ENCODE measurements around the gene FAM83G. TPM values are rescaled to one million over a fixed set of nuclear protein-coding genes. Genes with fewer than 3 reads are reported as not detected.

FAM83G gene
- total RNA-seq, 4 donors from 2014 or later: 11.9 to 21.3 (median 13.9) TPM

DNA sequence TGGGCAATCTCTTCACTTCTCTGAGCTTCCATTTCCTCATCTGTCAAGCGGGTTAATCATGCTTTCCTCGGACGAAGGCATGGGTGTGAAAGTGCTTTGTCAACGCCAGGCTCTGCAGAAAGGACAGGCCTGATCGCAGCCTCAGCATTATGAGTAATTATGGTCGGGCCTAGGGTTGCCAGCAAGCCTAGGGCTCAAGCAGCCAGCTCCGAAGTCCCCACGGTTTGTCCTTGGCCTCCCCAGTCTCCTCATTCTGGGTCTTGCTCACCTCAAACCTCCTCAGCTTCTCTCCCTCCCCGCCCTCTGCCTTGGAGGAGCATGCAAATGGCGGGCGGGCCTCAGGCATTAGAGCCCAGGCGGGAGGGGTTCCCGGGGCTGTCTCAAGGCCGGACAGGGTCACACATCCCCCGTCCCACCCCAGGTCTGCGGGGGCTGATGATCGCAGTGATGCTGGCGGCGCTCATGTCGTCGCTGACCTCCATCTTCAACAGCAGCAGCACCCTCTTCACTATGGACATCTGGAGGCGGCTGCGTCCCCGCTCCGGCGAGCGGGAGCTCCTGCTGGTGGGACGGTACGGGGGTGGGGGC is 10.2 kb upstream of the FAM83G start:
- TF ChIP-seq POLR2A (IDR thresholded peaks at IDR 0.05): no peak
- TF ChIP-seq, protein P1, sequence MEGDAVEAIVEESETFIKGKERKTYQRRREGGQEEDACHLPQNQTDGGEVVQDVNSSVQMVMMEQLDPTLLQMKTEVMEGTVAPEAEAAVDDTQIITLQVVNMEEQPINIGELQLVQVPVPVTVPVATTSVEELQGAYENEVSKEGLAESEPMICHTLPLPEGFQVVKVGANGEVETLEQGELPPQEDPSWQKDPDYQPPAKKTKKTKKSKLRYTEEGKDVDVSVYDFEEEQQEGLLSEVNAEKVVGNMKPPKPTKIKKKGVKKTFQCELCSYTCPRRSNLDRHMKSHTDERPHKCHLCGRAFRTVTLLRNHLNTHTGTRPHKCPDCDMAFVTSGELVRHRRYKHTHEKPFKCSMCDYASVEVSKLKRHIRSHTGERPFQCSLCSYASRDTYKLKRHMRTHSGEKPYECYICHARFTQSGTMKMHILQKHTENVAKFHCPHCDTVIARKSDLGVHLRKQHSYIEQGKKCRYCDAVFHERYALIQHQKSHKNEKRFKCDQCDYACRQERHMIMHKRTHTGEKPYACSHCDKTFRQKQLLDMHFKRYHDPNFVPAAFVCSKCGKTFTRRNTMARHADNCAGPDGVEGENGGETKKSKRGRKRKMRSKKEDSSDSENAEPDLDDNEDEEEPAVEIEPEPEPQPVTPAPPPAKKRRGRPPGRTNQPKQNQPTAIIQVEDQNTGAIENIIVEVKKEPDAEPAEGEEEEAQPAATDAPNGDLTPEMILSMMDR (IDR thresholded peaks at IDR 0.05): no peak
- Histone ChIP-seq H3K36me3 (no peaks in the 10 kb centered on the region), H3K4me1 (no peaks in the 10 kb centered on the region), H3K27ac (no peak overlapping the region), H3K9me3 (no peaks in the 10 kb centered on the region), H3K27me3 (no peaks in the 10 kb centered on the region), H3K4me3 (replicated peaks in 1 of 3) (no peak overlapping the region)
- no peak for DNase-seq
- intact Hi-C loops (cut with DNase I): no loop called here
- WGBS, 2 donors: 80 to 84% methylated on average over 19 to 28 of the region's 29 CpGs

DNA sequence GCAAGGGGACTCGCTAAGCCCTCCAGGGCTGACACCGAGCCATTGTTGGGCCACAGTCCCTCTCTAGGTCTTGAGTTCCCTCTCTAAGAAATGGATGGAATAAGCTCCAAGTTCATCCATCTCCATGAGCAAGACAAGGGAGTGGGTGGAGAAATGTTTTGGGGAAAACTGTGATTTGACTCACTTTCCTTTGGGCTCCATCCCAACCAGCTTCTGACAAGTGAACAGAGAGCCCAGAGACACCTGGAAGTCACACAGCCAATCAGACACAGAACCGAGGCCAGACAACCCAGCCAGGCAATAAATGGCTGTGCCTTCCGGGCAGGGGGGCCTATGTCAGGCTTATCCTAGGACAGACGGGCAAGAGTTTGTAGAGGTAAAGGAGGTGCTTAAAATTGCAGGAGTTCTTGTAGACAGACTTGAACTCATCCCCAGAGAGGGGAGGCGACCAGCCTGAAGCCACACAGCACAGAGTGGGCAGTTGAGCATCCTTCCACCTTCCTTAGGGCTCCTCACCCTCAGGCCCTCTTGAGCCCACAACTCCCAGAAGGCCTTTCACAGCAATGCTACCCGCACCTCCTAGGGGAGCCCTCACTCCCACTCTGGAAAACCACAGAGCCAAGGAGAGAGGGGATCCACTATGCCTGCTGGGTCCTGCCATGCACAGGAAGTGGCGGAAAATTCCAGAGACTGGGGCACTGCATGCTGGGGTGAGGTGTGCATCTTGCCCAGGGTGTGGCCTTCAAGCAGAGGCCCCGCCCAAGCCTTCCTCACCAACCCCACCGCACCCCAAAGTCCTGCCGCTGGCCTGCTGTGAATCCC is 9.5 kb upstream of the FAM83G start:
- no peak for TF ChIP-seq POLR2A (IDR thresholded peaks at IDR 0.05)
- TF ChIP-seq, protein P1 (IDR thresholded peaks at IDR 0.05): no peak
- intact Hi-C loops (cut with DNase I): no loop called here
- Histone ChIP-seq H3K4me3 (replicated peaks in 1 of 3) (no peak overlapping the region), H3K9me3 (no peaks in the 10 kb centered on the region), H3K36me3 (no peaks in the 10 kb centered on the region), H3K27ac (no peak overlapping the region), H3K4me1 (no peaks in the 10 kb centered on the region), H3K27me3 (no peaks in the 10 kb centered on the region)
- no peak for DNase-seq
- WGBS, 2 donors: 86 to 93% methylated on average over 9 to 11 of the region's 11 CpGs

DNA sequence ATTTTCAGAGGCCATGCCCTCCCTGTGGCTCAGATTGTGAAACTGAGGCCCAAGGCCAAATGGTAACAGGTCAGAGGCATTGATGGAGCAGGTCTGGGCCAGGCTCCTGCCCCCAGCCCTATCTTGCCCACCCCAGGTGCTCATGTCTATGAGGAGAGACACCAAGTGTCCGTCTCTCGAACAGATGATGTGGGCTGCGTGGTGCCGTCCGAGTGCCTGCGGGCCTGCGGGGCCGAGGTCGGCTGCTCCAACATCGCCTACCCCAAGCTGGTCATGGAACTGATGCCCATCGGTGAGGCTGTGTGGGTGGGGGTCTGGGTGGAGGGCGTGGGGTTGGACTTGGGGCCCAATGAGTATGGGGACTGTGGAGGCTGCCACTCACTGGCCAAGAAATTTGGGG is 8.7 kb upstream of the FAM83G start:
- WGBS, 2 donors: 92 to 100% methylated on average over 2 to 12 of the region's 12 CpGs
- H3K36me3 ChIP-seq: no peaks in the 10 kb centered on the region
- intact Hi-C loops (cut with DNase I): no loop called here
- no peak overlapping the region for H3K4me3 ChIP-seq (replicated peaks in 1 of 3)
- no peaks in the 10 kb centered on the region for H3K27me3 ChIP-seq
- H3K27ac ChIP-seq: no peak overlapping the region
- TF ChIP-seq, protein P1 (IDR thresholded peaks at IDR 0.05): no peak
- no peak for TF ChIP-seq POLR2A (IDR thresholded peaks at IDR 0.05)
- H3K4me1 ChIP-seq: no peaks in the 10 kb centered on the region
- DNase-seq: no peak
- H3K9me3 ChIP-seq: no peaks in the 10 kb centered on the region

- no peaks in the 10 kb centered on the region for H3K4me1 ChIP-seq
- no peak overlapping the region for H3K27ac ChIP-seq
- no peaks in the 10 kb centered on the region for H3K9me3 ChIP-seq
- H3K4me3 ChIP-seq (replicated peaks in 1 of 3): no peak overlapping the region
- intact Hi-C loops (cut with DNase I): no loop called here
- H3K36me3 ChIP-seq: no peaks in the 10 kb centered on the region
- no peak for DNase-seq
- no peak for TF ChIP-seq POLR2A (IDR thresholded peaks at IDR 0.05)
- TF ChIP-seq, protein P1 (IDR thresholded peaks at IDR 0.05): no peak
- H3K27me3 ChIP-seq: no peaks in the 10 kb centered on the region
- 93 to 94% methylated on average over 16 to 17 of the region's 22 CpGs for WGBS, 2 donors
These were observed 7.9 kb upstream of the FAM83G start for GRCh38 chr17:19012171-19013080.
